KMS-11 (cell line): ENCODE data around the gene SP140.

Experiments used
- H2AFZ ChIP-seq: fragments of 200-600 bp; sonication (generic); 2 replicates; pipeline ENCODE4 v1.6.1; 2016; ENCODE audit warnings: antibody characterized with exemption, mixed run types, low read depth
- H3K27ac ChIP-seq: fragments of 200-600 bp; sonication (generic); 2 replicates; pipeline ENCODE4 v1.6.1; 2016; ENCODE audit warnings: mild to moderate bottlenecking, mixed run types
- H3K27me3 ChIP-seq: fragments of 200-600 bp; sonication (generic); 2 replicates; pipeline ENCODE4 v1.6.1; 2017; ENCODE audit warnings: mild to moderate bottlenecking, low read depth, mixed run types, moderate library complexity; ENCODE audit not compliant: insufficient read depth
- H3K36me3 ChIP-seq: fragments of 200-600 bp; sonication (generic); 2 replicates; pipeline ENCODE4 v1.6.1; 2017; ENCODE audit warnings: mild to moderate bottlenecking, mixed run types; ENCODE audit not compliant: insufficient read depth
- H3K4me1 ChIP-seq: fragments of 200-600 bp; sonication (generic); 2 replicates; pipeline ENCODE4 v1.6.1; 2016; ENCODE audit warnings: mild to moderate bottlenecking, low read depth, mixed run types; ENCODE audit not compliant: poor library complexity, severe bottlenecking
- H3K4me2 ChIP-seq: fragments of 200-600 bp; sonication (generic); 2 replicates; pipeline ENCODE4 v1.7.0; 2016; ENCODE audit warnings: mild to moderate bottlenecking, mixed run types
- H3K4me3 ChIP-seq: fragments of 200-600 bp; sonication (generic); IDR thresholded peaks from 2 replicates; pipeline ENCODE4 v1.6.1; 2017; ENCODE audit warnings: low read depth, low read length, mixed read lengths; ENCODE audit not compliant: insufficient read depth
- H3K79me2 ChIP-seq: fragments of 200-600 bp; sonication (generic); 2 replicates; pipeline ENCODE4 v1.6.1; 2016; ENCODE audit warnings: low read depth, mixed run types; ENCODE audit not compliant: insufficient read depth
- H3K9ac ChIP-seq: fragments of 200-600 bp; sonication (generic); 2 replicates; pipeline ENCODE4 v1.6.1; 2016; ENCODE audit warnings: mild to moderate bottlenecking, mixed run types
- H4K20me1 ChIP-seq: fragments of 200-600 bp; sonication (generic); 2 replicates; pipeline ENCODE4 v1.6.1; 2016; ENCODE audit warnings: mild to moderate bottlenecking, mixed run types; ENCODE audit not compliant: insufficient read depth
- CTCF ChIP-seq: fragments of 200-600 bp; sonication (generic); conservative IDR thresholded peaks from 2 replicates; pipeline ENCODE4 v1.6.1; 2017; ENCODE audit warnings: low read depth, mild to moderate bottlenecking, antibody characterized with exemption, low read length, moderate library complexity, mixed read lengths

SP140 gene

GRCh38 chr2:230225486-230225885 is at the start of gene SP140:
Gene SP140 (plus strand): TSS chr2:230225736. CDS start chr2:230225845, 109 bp downstream.
- Histone ChIP-seq H2AFZ (no peak within 1 kb of the TSS), H3K36me3 (no peaks in the 10 kb centered on the region), H3K27ac (no peak within 1 kb of the TSS), H3K4me1 (peaks cover under 1% of the 10 kb centered on the region), H3K79me2 (no peaks in the 10 kb centered on the region), H3K9ac (no peak within 1 kb of the TSS), H4K20me1 (no peaks in the 10 kb centered on the region), H3K4me2 (no peak within 1 kb of the TSS), H3K4me3 (no peak within 1 kb of the TSS), H3K27me3 (no peaks in the 10 kb centered on the region)
- no peak for TF ChIP-seq CTCF

- H3K9ac ChIP-seq: no peak overlapping the region
- H3K4me1 ChIP-seq: no peaks in the 10 kb centered on the region
- no peaks in the 10 kb centered on the region for H3K36me3 ChIP-seq
These were observed 48.5 kb upstream of the SP140 start for GRCh38 chr2:230176996-230177395.

GRCh38 chr2:230178546-230179485 is 46.7 kb upstream of the SP140 start:
- Histone ChIP-seq H3K36me3 (no peaks in the 10 kb centered on the region), H4K20me1 (no peaks in the 10 kb centered on the region), H2AFZ (no peak overlapping the region), H3K4me2 (no peak overlapping the region), H3K4me1 (no peaks in the 10 kb centered on the region), H3K9ac (no peak overlapping the region), H3K79me2 (no peaks in the 10 kb centered on the region), H3K27ac (no peak overlapping the region), H3K27me3 (no peaks in the 10 kb centered on the region), H3K4me3 (no peak overlapping the region)
- no peak for TF ChIP-seq CTCF

More at GRCh38 chr2:230176996-230177395, 48.5 kb upstream of the SP140 start:
- H3K27ac ChIP-seq: no peak overlapping the region
- H3K79me2 ChIP-seq: no peaks in the 10 kb centered on the region
- H4K20me1 ChIP-seq: no peaks in the 10 kb centered on the region
- TF ChIP-seq CTCF: no peak
- no peaks in the 10 kb centered on the region for H3K27me3 ChIP-seq
- no peak overlapping the region for H3K4me3 ChIP-seq
- H2AFZ ChIP-seq: no peak overlapping the region
- no peak overlapping the region for H3K4me2 ChIP-seq

GRCh38 chr2:230179907-230180306 is 45.6 kb upstream of the SP140 start:
- Histone ChIP-seq H3K4me3 (no peak overlapping the region), H3K36me3 (no peaks in the 10 kb centered on the region), H3K27me3 (no peaks in the 10 kb centered on the region), H3K9ac (no peak overlapping the region), H3K27ac (no peak overlapping the region), H3K4me2 (no peak overlapping the region), H2AFZ (no peak overlapping the region), H3K79me2 (no peaks in the 10 kb centered on the region), H4K20me1 (no peaks in the 10 kb centered on the region), H3K4me1 (no peaks in the 10 kb centered on the region)
- TF ChIP-seq CTCF: no peak
